ENCODE results near the gene ZNF385B.

ZNF385B gene

DNA sequence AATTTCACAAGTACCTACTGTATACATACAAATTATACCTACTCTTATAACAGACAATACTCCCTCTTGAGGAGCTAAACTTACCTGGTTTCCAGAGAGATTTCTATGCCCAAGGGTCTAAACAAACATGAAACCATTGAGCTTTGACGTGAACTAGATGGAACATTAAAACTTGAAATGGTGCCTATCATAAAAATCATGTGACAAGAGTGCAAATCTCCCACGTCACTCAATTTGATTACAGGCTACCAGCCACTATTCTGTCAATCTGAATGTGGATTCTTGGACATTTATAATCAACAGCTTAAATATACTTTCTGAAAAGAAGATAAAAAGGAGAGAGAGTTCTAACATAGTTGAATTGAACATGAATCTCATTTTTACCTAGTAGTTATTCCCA lies 299.7 kb downstream of the ZNF385B start:
- no peaks in the 10 kb centered on the region for H3K79me2 ChIP-seq (ENCODE audit: low read length)
- no peaks in the 10 kb centered on the region for H4K20me1 ChIP-seq (ENCODE audit: insufficient read depth, low read length)
- no peak overlapping the region for H3K4me2 ChIP-seq (ENCODE audit: low read length)
- no peak for TF ChIP-seq EZH2phosphoT487 (IDR thresholded peaks at IDR 0.05; ENCODE audit: low read depth)
- TF ChIP-seq, protein P1, sequence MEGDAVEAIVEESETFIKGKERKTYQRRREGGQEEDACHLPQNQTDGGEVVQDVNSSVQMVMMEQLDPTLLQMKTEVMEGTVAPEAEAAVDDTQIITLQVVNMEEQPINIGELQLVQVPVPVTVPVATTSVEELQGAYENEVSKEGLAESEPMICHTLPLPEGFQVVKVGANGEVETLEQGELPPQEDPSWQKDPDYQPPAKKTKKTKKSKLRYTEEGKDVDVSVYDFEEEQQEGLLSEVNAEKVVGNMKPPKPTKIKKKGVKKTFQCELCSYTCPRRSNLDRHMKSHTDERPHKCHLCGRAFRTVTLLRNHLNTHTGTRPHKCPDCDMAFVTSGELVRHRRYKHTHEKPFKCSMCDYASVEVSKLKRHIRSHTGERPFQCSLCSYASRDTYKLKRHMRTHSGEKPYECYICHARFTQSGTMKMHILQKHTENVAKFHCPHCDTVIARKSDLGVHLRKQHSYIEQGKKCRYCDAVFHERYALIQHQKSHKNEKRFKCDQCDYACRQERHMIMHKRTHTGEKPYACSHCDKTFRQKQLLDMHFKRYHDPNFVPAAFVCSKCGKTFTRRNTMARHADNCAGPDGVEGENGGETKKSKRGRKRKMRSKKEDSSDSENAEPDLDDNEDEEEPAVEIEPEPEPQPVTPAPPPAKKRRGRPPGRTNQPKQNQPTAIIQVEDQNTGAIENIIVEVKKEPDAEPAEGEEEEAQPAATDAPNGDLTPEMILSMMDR (IDR thresholded peaks at IDR 0.05; ENCODE audit: low read depth, low read length), result no peak
- H3K9ac ChIP-seq (ENCODE audit: low read length), result no peak overlapping the region
- no peak overlapping the region for H3K27ac ChIP-seq (ENCODE audit: low read length)
- no peaks in the 10 kb centered on the region for H3K9me3 ChIP-seq (ENCODE audit: insufficient read depth, low read length)
- H3K4me1 ChIP-seq (ENCODE audit: low read length), result peaks cover 7% of the 10 kb centered on the region; the same call in 1 of the 2 replicates
- H3K4me3 ChIP-seq (ENCODE audit: low read length), result no peak overlapping the region
- H3K27me3 ChIP-seq (ENCODE audit: low read depth, low read length), result no peaks in the 10 kb centered on the region
- H3K36me3 ChIP-seq (replicated peaks; ENCODE audit: low read depth, low read length), result no peaks in the 10 kb centered on the region
- H2AFZ ChIP-seq (ENCODE audit: low read depth, low read length), result no peak overlapping the region

DNA sequence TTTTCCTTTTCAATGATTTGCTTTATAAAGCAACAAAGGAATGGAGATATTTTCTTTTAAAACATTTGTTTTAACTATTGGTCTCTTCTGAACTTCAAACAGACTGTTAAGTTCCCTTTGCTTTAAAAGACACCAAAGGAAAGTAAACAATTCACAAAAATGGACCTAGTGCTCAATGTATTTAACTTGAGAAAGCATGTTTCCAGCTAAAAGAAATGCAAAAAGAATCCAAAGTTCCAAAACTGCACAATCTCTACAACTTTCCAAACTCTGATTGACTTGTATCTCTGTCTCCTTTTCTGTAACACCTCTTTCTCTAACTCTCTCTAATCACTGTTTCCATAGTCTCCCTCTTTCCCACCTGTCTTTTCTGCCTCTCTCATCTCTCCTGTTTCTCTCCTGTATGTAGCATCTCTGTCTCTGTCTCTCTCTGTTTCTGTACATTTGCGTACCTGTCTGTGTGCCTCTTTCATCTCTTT lies 301.1 kb downstream of the ZNF385B start:
- H3K4me1 ChIP-seq (ENCODE audit: low read length), result peaks cover 7% of the 10 kb centered on the region; the same call in 1 of the 2 replicates
- H3K27ac ChIP-seq (ENCODE audit: low read length), result no peak overlapping the region
- no peaks in the 10 kb centered on the region for H3K79me2 ChIP-seq (ENCODE audit: low read length)
- TF ChIP-seq, protein P1 (IDR thresholded peaks at IDR 0.05; ENCODE audit: low read depth, low read length), result no peak
- TF ChIP-seq EZH2phosphoT487 (IDR thresholded peaks at IDR 0.05; ENCODE audit: low read depth), result no peak
- H2AFZ ChIP-seq (ENCODE audit: low read depth, low read length), result no peak overlapping the region
- H3K4me3 ChIP-seq (ENCODE audit: low read length), result no peak overlapping the region
- no peak overlapping the region for H3K4me2 ChIP-seq (ENCODE audit: low read length)
- no peak overlapping the region for H3K9ac ChIP-seq (ENCODE audit: low read length)
- H3K9me3 ChIP-seq (ENCODE audit: insufficient read depth, low read length), result no peaks in the 10 kb centered on the region
- H3K27me3 ChIP-seq (ENCODE audit: low read depth, low read length), result no peaks in the 10 kb centered on the region; the same call in 1 of the 2 replicates
- H3K36me3 ChIP-seq (replicated peaks; ENCODE audit: low read depth, low read length), result no peaks in the 10 kb centered on the region
- no peaks in the 10 kb centered on the region for H4K20me1 ChIP-seq (ENCODE audit: insufficient read depth, low read length)

DNA sequence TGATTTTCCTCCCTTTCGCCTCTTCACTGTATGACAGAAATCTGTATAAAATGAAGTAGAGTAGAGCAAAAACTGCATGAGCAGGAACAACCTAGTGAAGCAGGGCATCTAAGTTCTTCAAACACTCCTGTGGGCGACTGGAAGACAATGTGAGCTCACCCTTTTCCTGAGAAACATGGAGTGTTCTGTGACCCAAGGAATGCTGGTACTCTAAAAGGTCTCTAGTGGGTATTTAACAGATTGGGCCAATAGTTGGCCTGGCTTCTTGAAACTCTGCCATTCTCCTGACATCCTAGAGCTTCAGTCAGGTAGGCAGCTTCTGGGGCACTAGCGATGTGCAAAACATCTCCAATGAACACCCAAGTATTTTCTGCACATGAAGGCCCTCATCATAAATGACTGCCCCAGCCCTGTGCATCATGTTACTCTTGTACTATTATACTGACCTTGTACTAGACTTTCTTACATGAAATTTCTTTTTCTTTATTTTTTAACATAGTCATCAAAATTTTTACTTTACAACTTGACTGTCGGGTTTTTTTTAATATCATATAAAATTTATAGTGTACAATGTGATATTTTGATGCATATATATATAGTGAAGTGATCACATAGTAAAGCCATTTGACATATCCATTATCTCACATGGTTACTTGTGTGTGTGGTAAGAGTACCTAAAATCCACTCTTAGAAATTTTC lies 302.2 kb downstream of the ZNF385B start:
- H3K4me1 ChIP-seq (ENCODE audit: low read length), result peaks cover 7% of the 10 kb centered on the region; the same call in 1 of the 2 replicates
- H3K27ac ChIP-seq (ENCODE audit: low read length), result no peak overlapping the region
- no peaks in the 10 kb centered on the region; the same call in 1 of the 2 replicates for H3K27me3 ChIP-seq (ENCODE audit: low read depth, low read length)
- H2AFZ ChIP-seq (ENCODE audit: low read depth, low read length), result no peak overlapping the region
- H3K4me2 ChIP-seq (ENCODE audit: low read length), result no peak overlapping the region
- H3K79me2 ChIP-seq (ENCODE audit: low read length), result no peaks in the 10 kb centered on the region
- H4K20me1 ChIP-seq (ENCODE audit: insufficient read depth, low read length), result no peaks in the 10 kb centered on the region
- no peak overlapping the region for H3K9ac ChIP-seq (ENCODE audit: low read length)
- H3K4me3 ChIP-seq (ENCODE audit: low read length), result no peak overlapping the region
- no peaks in the 10 kb centered on the region for H3K9me3 ChIP-seq (ENCODE audit: insufficient read depth, low read length)
- no peaks in the 10 kb centered on the region for H3K36me3 ChIP-seq (replicated peaks; ENCODE audit: low read depth, low read length)
- TF ChIP-seq, protein P1 (IDR thresholded peaks at IDR 0.05; ENCODE audit: low read depth, low read length), result no peak
- no peak for TF ChIP-seq EZH2phosphoT487 (IDR thresholded peaks at IDR 0.05; ENCODE audit: low read depth)

DNA sequence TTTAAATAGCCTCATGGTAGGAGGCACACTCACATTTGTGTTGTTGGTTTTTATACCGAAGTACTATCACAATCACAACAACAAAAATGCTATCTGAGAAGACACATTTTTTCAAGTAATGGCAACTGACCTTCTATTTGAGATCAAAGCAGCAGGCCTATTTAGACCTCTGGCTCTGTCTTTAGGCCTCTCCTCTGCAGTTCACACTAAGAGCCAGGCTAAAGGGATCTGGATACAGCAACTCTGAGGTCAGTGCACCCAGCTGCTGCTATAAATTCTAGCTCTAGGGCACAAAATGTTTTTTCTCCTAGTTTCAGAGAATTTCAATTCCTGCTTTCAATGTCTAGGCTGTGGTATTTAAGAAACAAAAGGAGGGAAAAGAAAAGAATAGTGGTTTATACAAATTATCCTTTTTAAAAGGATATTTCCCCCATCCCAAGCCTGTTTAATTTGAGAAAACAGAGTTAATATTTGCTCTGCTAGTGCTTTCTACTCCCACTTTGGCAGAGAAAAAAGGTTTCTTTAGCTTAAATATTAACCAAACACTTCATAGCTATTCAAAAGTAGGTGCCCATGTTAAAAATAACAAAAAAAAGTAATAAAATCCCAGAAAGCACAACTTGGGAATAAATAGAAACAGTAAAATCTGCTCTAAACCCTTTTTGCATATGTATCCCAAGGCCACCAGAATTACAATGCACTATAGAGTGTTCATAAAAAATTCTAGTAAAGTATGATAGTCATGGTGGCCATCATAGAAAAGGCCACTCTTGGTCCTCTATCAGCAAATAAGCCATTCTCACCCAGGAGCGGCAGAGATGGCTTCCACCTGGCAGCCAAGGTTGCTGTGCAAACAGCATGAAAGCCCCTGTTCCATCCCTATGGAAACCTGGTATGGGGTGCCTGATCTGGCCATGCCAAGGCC lies 303.1 kb downstream of the ZNF385B start:
- no peaks in the 10 kb centered on the region for H3K36me3 ChIP-seq (replicated peaks; ENCODE audit: low read depth, low read length)
- no peak overlapping the region for H2AFZ ChIP-seq (ENCODE audit: low read depth, low read length)
- no peak overlapping the region for H3K4me3 ChIP-seq (ENCODE audit: low read length)
- H3K4me2 ChIP-seq (ENCODE audit: low read length), result no peak overlapping the region
- H3K4me1 ChIP-seq (ENCODE audit: low read length), result peaks cover 7% of the 10 kb centered on the region; the same call in 1 of the 2 replicates
- H3K9me3 ChIP-seq (ENCODE audit: insufficient read depth, low read length), result no peaks in the 10 kb centered on the region
- no peak overlapping the region for H3K9ac ChIP-seq (ENCODE audit: low read length)
- H3K27me3 ChIP-seq (ENCODE audit: low read depth, low read length), result no peaks in the 10 kb centered on the region; the same call in 1 of the 2 replicates
- TF ChIP-seq, protein P1 (IDR thresholded peaks at IDR 0.05; ENCODE audit: low read depth, low read length), result no peak
- no peak for TF ChIP-seq EZH2phosphoT487 (IDR thresholded peaks at IDR 0.05; ENCODE audit: low read depth)
- H3K27ac ChIP-seq (ENCODE audit: low read length), result no peak overlapping the region
- no peaks in the 10 kb centered on the region for H3K79me2 ChIP-seq (ENCODE audit: low read length)
- no peaks in the 10 kb centered on the region for H4K20me1 ChIP-seq (ENCODE audit: insufficient read depth, low read length)
